Kidney (tissue), 14 donors: Measurements from ENCODE around the gene NME7. TPM values are rescaled to one million over a fixed set of nuclear protein-coding genes. Genes with fewer than 3 reads are reported as not detected.
A peak's percentile ranks its signal among the peaks of the same experiment; 100 is the strongest.

Experiments
- DNase-seq, 5 donors: peaks; one replicate each; pipeline ENCODE4 v3.0.0-alpha.2; 2013 to 2020
- FAIRE-seq: peaks from 2 replicates; lab custom pipeline; 2012; peaks lifted over from hg19 to GRCh38; lab: Jason Lieb, UNC
- H3K27ac ChIP-seq, 2 donors: one replicate each; pipeline ENCODE4 v1.7.0; 2013; ENCODE audit warnings: low read depth in 2 of 2, low read length in 2 of 2, inconsistent platforms in 1 of 2
- H3K27me3 ChIP-seq: one replicate; pipeline ENCODE4 v1.7.1; 2013; ENCODE audit warnings: low read length, inconsistent platforms; ENCODE audit not compliant: control insufficient read depth, insufficient read depth
- H3K36me3 ChIP-seq, 3 donors: one replicate each; pipeline versions ENCODE4 v1.7.0 to v1.7.1; 2013; ENCODE audit warnings: low read length in 3 of 3, control low read depth in 1 of 3, inconsistent platforms in 1 of 3; ENCODE audit not compliant: insufficient read depth in 3 of 3, control insufficient read depth in 2 of 3
- H3K4me1 ChIP-seq, 3 donors: one replicate each; pipeline versions ENCODE4 v1.7.0 to v1.7.1; 2013; ENCODE audit warnings: low read length in 3 of 3, inconsistent platforms in 1 of 3, low read depth in 1 of 3; ENCODE audit not compliant: control insufficient read depth in 2 of 3, insufficient read depth in 2 of 3
- H3K4me3 ChIP-seq, 3 donors: one replicate each; pipeline versions ENCODE4 v1.7.0 to v1.8.1; 2013; ENCODE audit warnings: low read length in 3 of 3, control low read depth in 1 of 3, inconsistent platforms in 1 of 3
- H3K9ac ChIP-seq, 3 donors: one replicate each; pipeline versions ENCODE4 v1.7.0 to v1.7.1; 2013; ENCODE audit warnings: low read length in 3 of 3, control low read depth in 1 of 3, inconsistent platforms in 1 of 3
- H3K9me3 ChIP-seq, 3 donors: one replicate each; pipeline versions ENCODE4 v1.7.0 to v1.7.1; 2013; ENCODE audit warnings: low read length in 3 of 3, control low read depth in 1 of 3, inconsistent platforms in 1 of 3; ENCODE audit not compliant: control insufficient read depth in 2 of 3, insufficient read depth in 1 of 3
- CTCF ChIP-seq: IDR thresholded peaks from 3 replicates; pipeline ENCODE4 v1.5.1; 2012; ENCODE audit warnings: mild to moderate bottlenecking, moderate library complexity, borderline replicate concordance; ENCODE audit not compliant: insufficient read depth; ENCODE audit errors: extremely low read depth
- intact Hi-C: fragments of 100-400 bp; cut with DNase I; formaldehyde crosslinking; loops from one replicate; pipeline ENCODE4 v1.11.1; 2022
- polyA plus RNA-seq: library from polyadenylated mRNA; stranded (reverse); fragments of 350-450 nt; fragmentation: Illumina TruSeq; extraction: RNeasy Lipid Tissue Mini Kit (QIAGEN cat#74804); gene quantifications from one replicate; pipeline ENCODE4 v1.2.3, GENCODE V29; 2014; ENCODE audit warnings: low read depth, low replicate concordance; ENCODE audit not compliant: insufficient read depth
- total RNA-seq: library from RNA; stranded (reverse); fragmentation: NEBNext Ultra II Directional; extraction: Animal tissue kit (Norgen Biotek cat#: 25700); gene quantifications from one replicate; pipeline ENCODE4 v1.2.1, GENCODE V29; 2021
- donor health status: control.
- donor health status: control.
- donor health status: control.
- donor health status: control.
- donor health status: control.
- donor health status: DM: yes; HTN: yes; CAD: no.
- donor health status: Normal renal cell carcinoma (clear cell type).

The NME7 gene
- total and polyA plus RNA-seq, 2 donors from 2014 or later, result 13.7 to 31.9 TPM

GRCh38 chr1:169146576-169147214 lies 220.9 kb downstream of the NME7 start:
- intact Hi-C loops, result no loop called here
- DNase-seq (no peak), FAIRE-seq (no peak)
- Histone ChIP-seq H3K27ac (peak overlapping the region; percentile 20 to 75), H3K36me3 (no peaks in the 10 kb centered on the region), H3K4me1 (peaks cover 0 to 47% (median 9%) of the 10 kb centered on the region in 3 donors), H3K9ac (no peak overlapping the region), H3K4me3 (no peak overlapping the region), H3K27me3 (no peaks in the 10 kb centered on the region), H3K9me3 (no peaks in the 10 kb centered on the region)
- TF ChIP-seq CTCF, result no peak

DNA sequence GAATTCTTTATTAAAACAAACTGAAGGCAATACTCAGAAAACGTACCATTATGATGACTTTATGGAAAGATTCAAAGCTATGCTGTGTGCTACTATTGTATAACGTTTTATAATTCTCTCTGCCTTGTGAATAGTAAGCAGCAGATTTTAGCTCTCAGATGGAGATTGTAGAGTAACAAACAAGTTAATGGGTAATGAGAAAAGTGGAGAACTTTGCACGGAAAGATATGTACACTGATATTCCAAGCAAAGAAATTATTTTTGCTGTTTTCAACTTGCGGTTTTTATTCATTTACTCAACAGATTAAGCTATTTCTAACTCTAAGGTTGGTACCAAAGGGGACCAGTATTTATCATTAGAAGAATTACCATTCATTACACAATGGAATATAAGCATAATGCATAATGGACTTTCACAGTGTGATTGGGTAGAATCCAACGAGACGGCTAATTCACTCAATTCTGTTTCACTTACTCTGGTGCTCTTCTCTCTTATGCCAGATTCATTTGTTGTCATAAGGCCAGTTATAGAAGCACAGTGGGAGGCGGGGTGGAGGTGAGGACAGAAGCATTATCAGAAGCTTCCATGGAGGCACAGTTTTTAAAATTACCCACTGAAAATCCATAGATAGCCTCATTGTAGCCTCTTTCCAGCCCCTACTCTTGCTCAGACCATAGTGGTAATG lies 222.5 kb downstream of the NME7 start:
- no peak for FAIRE-seq
- Histone ChIP-seq H3K27me3 (no peaks in the 10 kb centered on the region), H3K36me3 (no peaks in the 10 kb centered on the region), H3K27ac (peak overlapping the region; percentile 62 to 75), H3K4me3 (no peak overlapping the region), H3K9ac (no peak overlapping the region), H3K4me1 (peaks cover 0 to 53% (median 9%) of the 10 kb centered on the region in 3 donors), H3K9me3 (no peaks in the 10 kb centered on the region)
- TF ChIP-seq CTCF, result no peak
- DNase-seq, result no peak
- intact Hi-C loops, result no loop called here

DNA sequence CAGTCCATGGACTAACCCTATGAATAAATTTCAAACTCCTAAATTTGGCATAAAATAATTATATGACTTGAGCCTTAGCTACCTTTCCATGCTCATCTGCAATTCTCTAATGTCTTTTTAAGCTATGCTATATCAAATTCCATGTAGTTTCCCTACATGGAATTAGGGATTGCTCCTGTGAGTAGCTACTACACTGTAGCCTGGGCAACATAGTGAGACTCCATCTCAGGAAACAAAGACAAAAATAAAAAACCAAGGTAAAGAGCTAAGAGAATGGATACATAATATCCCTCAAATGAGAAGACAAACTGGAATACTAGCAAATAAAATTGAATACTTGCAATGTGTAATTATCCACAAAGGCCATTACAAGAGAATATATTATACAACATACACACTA lies 223.6 kb downstream of the NME7 start:
- Histone ChIP-seq H3K4me1 (peaks cover 0 to 52% (median 9%) of the 10 kb centered on the region in 3 donors), H3K36me3 (no peaks in the 10 kb centered on the region), H3K27ac (peak overlapping the region; percentile 62 to 75), H3K9me3 (no peaks in the 10 kb centered on the region), H3K9ac (no peak overlapping the region), H3K4me3 (no peak overlapping the region), H3K27me3 (no peaks in the 10 kb centered on the region)
- no peak for FAIRE-seq
- TF ChIP-seq CTCF, result no peak
- intact Hi-C loops, result no loop called here
- DNase-seq, result no peak
